Retina (tissue), 1 donor: ENCODE measurements around the gene ELOVL5.
"Not testable (repeated sequence)": the region's sequence is repeated elsewhere in the genome, so short reads cannot be mapped to it uniquely, and the experiment has no call there.

Experiments
- DNase-seq: peaks from one replicate; pipeline ENCODE4 v3.0.0-alpha.2; 2016

The ELOVL5 gene

GRCh38 chr6:53327017-53327395, 21.7 kb downstream of the ELOVL5 start:
- DNase-seq = no peak

GRCh38 chr6:53326372-53327016, 22.3 kb downstream of the ELOVL5 start:
- no peak for DNase-seq

- no peak for DNase-seq
Observed at GRCh38 chr6:53325785-53326184, 23.0 kb downstream of the ELOVL5 start.

- DNase-seq = no peak
Observed at GRCh38 chr6:53322188-53323029, 26.3 kb downstream of the ELOVL5 start.

GRCh38 chr6:53321701-53322100, 27.0 kb downstream of the ELOVL5 start:
- DNase-seq = no peak

- no peak for DNase-seq
Observed at GRCh38 chr6:53320964-53321363, 27.8 kb downstream of the ELOVL5 start.

- no peak for DNase-seq
Observed at GRCh38 chr6:53318429-53318828, 30.3 kb downstream of the ELOVL5 start.

- no peak for DNase-seq
Observed at GRCh38 chr6:53317861-53318260, 30.9 kb downstream of the ELOVL5 start.

GRCh38 chr6:53317299-53317698, 31.5 kb downstream of the ELOVL5 start:
- not testable (repeated sequence) for DNase-seq

GRCh38 chr6:53316142-53316541, 32.6 kb downstream of the ELOVL5 start:
- DNase-seq = no peak

GRCh38 chr6:53315086-53315724, 33.5 kb downstream of the ELOVL5 start:
- no peak for DNase-seq

- DNase-seq = no peak
Observed at GRCh38 chr6:53313784-53314400, 34.9 kb downstream of the ELOVL5 start.

GRCh38 chr6:53312355-53312754, 36.4 kb downstream of the ELOVL5 start:
- DNase-seq = no peak

- no peak for DNase-seq
Observed at GRCh38 chr6:53311586-53311935, 37.2 kb downstream of the ELOVL5 start.

- DNase-seq = no peak
Observed at GRCh38 chr6:53310771-53311585, 37.8 kb downstream of the ELOVL5 start.

- no peak for DNase-seq
Observed at GRCh38 chr6:53309901-53310300, 38.8 kb downstream of the ELOVL5 start.

GRCh38 chr6:53309059-53309900, 39.5 kb downstream of the ELOVL5 start:
- DNase-seq = no peak

- no peak for DNase-seq
Observed at GRCh38 chr6:53306819-53307347, 41.9 kb downstream of the ELOVL5 start.

- not testable (repeated sequence) for DNase-seq
Observed at GRCh38 chr6:53306217-53306616, 42.5 kb downstream of the ELOVL5 start.

- DNase-seq = not testable (repeated sequence)
Observed at GRCh38 chr6:53305506-53306005, 43.2 kb downstream of the ELOVL5 start.

- not testable (repeated sequence) for DNase-seq
Observed at GRCh38 chr6:53304953-53305352, 43.8 kb downstream of the ELOVL5 start.
